HepG2 (cell line): ENCODE data around the gene SOX13. TPM values are rescaled to one million over a fixed set of nuclear protein-coding genes. Genes with fewer than 3 reads are reported as not detected.

Experiments
- AGO2 ChIP-seq: fragments of 200-400 bp; formaldehyde crosslinking; optimal IDR thresholded peaks from 2 replicates; pipeline ENCODE3; 2017; ENCODE audit warnings: mild to moderate bottlenecking, low read depth, low read length, moderate library complexity
- ARHGAP35 ChIP-seq: sonication (generic); formaldehyde crosslinking; IDR thresholded peaks from 2 replicates; pipeline ENCODE4 v1.9.0; 2022; ENCODE audit warnings: mild to moderate bottlenecking, inconsistent platforms, moderate library complexity, missing genetic modification reagents, borderline replicate concordance
- CHCHD3 ChIP-seq: sonication (generic); formaldehyde crosslinking; IDR thresholded peaks from 2 replicates; pipeline ENCODE4 v1.8.0; 2022; ENCODE audit warnings: mild to moderate bottlenecking, missing genetic modification reagents, moderate library complexity
- CREB1 ChIP-seq, 2 experiments: fragments of 450-650 bp in 1 of 2; IDR thresholded peaks; 2 replicates each; pipeline ENCODE4 v1.6.1; 2016 to 2017; ENCODE audit warnings: control low read depth in 1 of 2, mild to moderate bottlenecking in 1 of 2, missing compliant biosample characterization in 1 of 2, missing genetic modification characterization in 1 of 2
- HINFP ChIP-seq: sonication (generic); formaldehyde crosslinking; IDR thresholded peaks from 2 replicates; pipeline ENCODE4 v1.4.0; 2020; ENCODE audit warnings: low read depth, mild to moderate bottlenecking, missing genetic modification reagents
- PBX2 ChIP-seq: IDR thresholded peaks from 2 replicates; pipeline ENCODE4 v1.6.1; 2016; ENCODE audit warnings: control low read depth
- RNF2 ChIP-seq: fragments of 450-650 bp; conservative IDR thresholded peaks from 2 replicates; pipeline ENCODE4 v1.6.1; 2016; ENCODE audit warnings: low read depth
- SIN3A ChIP-seq: IDR thresholded peaks from 2 replicates; pipeline ENCODE4 v1.6.1; 2011; ENCODE audit warnings: low read depth, mild to moderate bottlenecking, control low read depth, low read length, borderline replicate concordance
- SRSF4 ChIP-seq: fragments of 200-400 bp; formaldehyde crosslinking; IDR thresholded peaks from one replicate; pipeline ENCODE4 v1.6.1; 2018; ENCODE audit warnings: mild to moderate bottlenecking, low read depth, low read length, moderate library complexity; ENCODE audit not compliant: poor library complexity, severe bottlenecking
- THAP11 ChIP-seq: IDR thresholded peaks from 2 replicates; pipeline ENCODE4 v1.6.1; 2016; ENCODE audit warnings: missing biosample characterization, missing genetic modification reagents
- WIZ ChIP-seq: sonication (generic); formaldehyde crosslinking; IDR thresholded peaks from 2 replicates; pipeline ENCODE4 v1.5.1; 2020; ENCODE audit warnings: mild to moderate bottlenecking, missing genetic modification reagents
- ZBTB7B ChIP-seq: sonication (generic); formaldehyde crosslinking; IDR thresholded peaks from 2 replicates; pipeline ENCODE4 v1.4.0; 2020; ENCODE audit warnings: missing genetic modification reagents
- ZFX ChIP-seq: sonication (generic); formaldehyde crosslinking; IDR thresholded peaks from 2 replicates; pipeline ENCODE4 v1.4.0; 2020; ENCODE audit warnings: mild to moderate bottlenecking, low read depth, missing genetic modification reagents, moderate library complexity
- ZNF234 ChIP-seq: sonication (generic); formaldehyde crosslinking; conservative IDR thresholded peaks from 2 replicates; pipeline ENCODE4 v1.5.1; 2020; ENCODE audit warnings: mild to moderate bottlenecking, missing genetic modification reagents
- ZNF276 ChIP-seq: sonication (generic); formaldehyde crosslinking; IDR thresholded peaks from 2 replicates; pipeline ENCODE4 v1.4.0; 2020; ENCODE audit warnings: mild to moderate bottlenecking, low read depth, missing genetic modification reagents
- ZNF281 ChIP-seq: sonication (generic); formaldehyde crosslinking; IDR thresholded peaks from 2 replicates; pipeline ENCODE4 v1.4.0; 2020; ENCODE audit warnings: missing genetic modification reagents, borderline replicate concordance
- ZNF761 ChIP-seq: sonication (generic); formaldehyde crosslinking; conservative IDR thresholded peaks from 2 replicates; pipeline ENCODE4 v1.4.0; 2020; ENCODE audit warnings: mild to moderate bottlenecking, missing genetic modification reagents
- polyA plus RNA-seq, 8 experiments: library from polyadenylated mRNA; depleted of rRNA in 3 of 8; stranded (reverse) in 7 of 8; unstranded in 1 of 8; fragments of >200 nt; fragmentation: Illumina TruSeq in 4 of 8; extraction: Trizol in 4 of 8; gene quantifications; 2 replicates each; pipeline versions ENCODE4 v1.2.1 to v1.2.3, GENCODE V29; 2011 to 2016; ENCODE audit warnings: low read depth in 4 of 8, missing spikeins in 1 of 8, mixed read lengths in 1 of 8; ENCODE audit not compliant: insufficient read depth in 1 of 8
- total RNA-seq, 5 experiments: library from RNA; depleted of rRNA; stranded (reverse); fragments of >200 nt; fragmentation: Illumina TruSeq; extraction: Trizol; gene quantifications; 2 replicates each; pipeline ENCODE4 v1.2.3, GENCODE V29; 2016; ENCODE audit warnings: low read depth in 1 of 5

The SOX13 gene
- total and polyA plus RNA-seq, 2 of the 13 experiments (the other 11 are each of a cell fraction or from before 2014, with no cell fraction given): 13.3 to 15.8 TPM

- TF ChIP-seq ZNF234 (CRISPR knock-in tag) (0 out of 2 replicates have a peak, but pooled peaks have one; percentile 22), CREB1 (IDR thresholded peaks at IDR 0.05) (peak; percentile 36; the same call in 1 of the 2 replicates), CREB1 (CRISPR knock-in tag; IDR thresholded peaks at IDR 0.05) (no peak), ZNF761 (CRISPR knock-in tag) (0 out of 2 replicates have a peak, but pooled peaks have one; percentile 29), ZBTB7B (CRISPR knock-in tag) (peak; percentile 57; the same call in 1 of the 2 replicates), SIN3A (peak; percentile 39; the same call in 1 of the 2 replicates), RNF2 (0 out of 2 replicates have a peak, but pooled peaks have one; percentile 38), HINFP (CRISPR knock-in tag) (0 out of 2 replicates have a peak, but pooled peaks have one; percentile 21), ZFX (CRISPR knock-in tag) (no peak), PBX2 (CRISPR knock-in tag) (no peak), THAP11 (peak; percentile 47; the same call in 1 of the 2 replicates), ARHGAP35 (CRISPR knock-in tag) (0 out of 2 replicates have a peak, but pooled peaks have one; percentile 54), WIZ (CRISPR knock-in tag) (no peak), AGO2 (peak; percentile 9), ZNF281 (CRISPR knock-in tag) (peak; percentile 34; the same call in 1 of the 2 replicates), CHCHD3 (0 out of 2 replicates have a peak, but pooled peaks have one; percentile 56), ZNF276 (CRISPR knock-in tag) (peak; percentile 59; the same call in 1 of the 2 replicates), SRSF4 (no peak)
These were observed 78.8 kb downstream of the SOX13 start, which contains the start of gene ETNK2 (continued) for GRCh38 chr1:204151552-204152309.
